Measurements from ENCODE around the gene WDR17. TPM values are rescaled to one million over a fixed set of nuclear protein-coding genes. Genes with fewer than 3 reads are reported as not detected.

WDR17 gene
- total RNA-seq, 6 experiments from 2014 or later = 0.12 to 0.49 (median 0.18) TPM; not detected in 1

GRCh38 chr4:176217510-176217909 is 151.9 kb downstream of the WDR17 start:
- 64% methylated on average over 2 of the region's 2 CpGs for WGBS (ENCODE audit: insufficient coverage, low coverage, low lambda C conversion rate, missing lambda C conversion rate)
- TF ChIP-seq POLR2A (IDR thresholded peaks at IDR 0.05) (no peak), CTCF (IDR thresholded peaks at IDR 0.05) (no peak)
- intact Hi-C loops (cut with DNase I) = no loop called here

GRCh38 chr4:176222149-176222548 is 156.5 kb downstream of the WDR17 start:
- 60% methylated on average over 5 of the region's 5 CpGs for WGBS (ENCODE audit: insufficient coverage, low coverage, low lambda C conversion rate, missing lambda C conversion rate)
- ATAC-seq (no peak), DNase-seq (no peak)
- H3K4me1 ChIP-seq = no peaks in the 10 kb centered on the region
- H3K27me3 ChIP-seq = no peaks in the 10 kb centered on the region
- TF ChIP-seq POLR2A (IDR thresholded peaks at IDR 0.05) = no peak
- TF ChIP-seq CTCF (IDR thresholded peaks at IDR 0.05) = no peak
- H3K9me3 ChIP-seq = no peaks in the 10 kb centered on the region
- intact Hi-C loops (cut with DNase I) = no loop called here
- H3K4me3 ChIP-seq = no peak overlapping the region
- H3K36me3 ChIP-seq = no peaks in the 10 kb centered on the region
- H3K27ac ChIP-seq = no peak overlapping the region

More at GRCh38 chr4:176217510-176217909, 151.9 kb downstream of the WDR17 start:
- Histone ChIP-seq H3K27me3 (no peaks in the 10 kb centered on the region), H3K4me1 (no peaks in the 10 kb centered on the region), H3K36me3 (no peaks in the 10 kb centered on the region), H3K4me3 (no peak overlapping the region), H3K27ac (no peak overlapping the region), H3K9me3 (no peaks in the 10 kb centered on the region)
- DNase-seq (no peak), ATAC-seq (no peak)

- no peak for DNase-seq
- WGBS (ENCODE audit: insufficient coverage, low coverage, low lambda C conversion rate, missing lambda C conversion rate) = 86% methylated on average over 2 of the region's 2 CpGs
- intact Hi-C loops (cut with DNase I) = no loop called here
- H3K27me3 ChIP-seq = no peaks in the 10 kb centered on the region
- H3K4me1 ChIP-seq = no peaks in the 10 kb centered on the region
- TF ChIP-seq POLR2A (IDR thresholded peaks at IDR 0.05) (no peak), CTCF (IDR thresholded peaks at IDR 0.05) (no peak)
- no peak overlapping the region for H3K4me3 ChIP-seq
- no peaks in the 10 kb centered on the region for H3K36me3 ChIP-seq
- no peaks in the 10 kb centered on the region for H3K9me3 ChIP-seq
- no peak overlapping the region for H3K27ac ChIP-seq
- ATAC-seq = no peak
Observed at GRCh38 chr4:176223561-176223960, 157.9 kb downstream of the WDR17 start.

- Histone ChIP-seq H3K36me3 (no peaks in the 10 kb centered on the region), H3K9me3 (no peaks in the 10 kb centered on the region), H3K4me1 (no peaks in the 10 kb centered on the region), H3K27me3 (no peaks in the 10 kb centered on the region), H3K27ac (no peak overlapping the region), H3K4me3 (no peak overlapping the region)
- intact Hi-C loops (cut with DNase I) = no loop called here
- DNase-seq (no peak), ATAC-seq (no peak)
- TF ChIP-seq POLR2A (IDR thresholded peaks at IDR 0.05) = no peak
- no peak for TF ChIP-seq CTCF (IDR thresholded peaks at IDR 0.05)
- WGBS (ENCODE audit: insufficient coverage, low coverage, low lambda C conversion rate, missing lambda C conversion rate) = 59% methylated on average over 5 of the region's 5 CpGs
Observed at GRCh38 chr4:176226736-176227135, 161.1 kb downstream of the WDR17 start.

GRCh38 chr4:176229645-176230044 is 164.0 kb downstream of the WDR17 start:
- H3K4me1 ChIP-seq = no peaks in the 10 kb centered on the region
- H3K4me3 ChIP-seq = no peak overlapping the region
- TF ChIP-seq POLR2A (IDR thresholded peaks at IDR 0.05) (no peak), CTCF (IDR thresholded peaks at IDR 0.05) (no peak)
- no peaks in the 10 kb centered on the region for H3K9me3 ChIP-seq
- intact Hi-C loops (cut with DNase I) = no loop called here
- 42% methylated on average over 4 of the region's 4 CpGs for WGBS (ENCODE audit: insufficient coverage, low coverage, low lambda C conversion rate, missing lambda C conversion rate)
- no peaks in the 10 kb centered on the region for H3K27me3 ChIP-seq
- H3K27ac ChIP-seq = no peak overlapping the region
- H3K36me3 ChIP-seq = no peaks in the 10 kb centered on the region
- no peak for ATAC-seq
- DNase-seq = no peak
